GM19025 (cell line): Measurements from ENCODE around the gene SEMA3D.

Source experiments
- ATAC-seq: cut with Tn5 transposase; IDR thresholded peaks from one replicate; pipeline ENCODE4 v1.9.1; 2021; ENCODE audit warnings: mild to moderate bottlenecking, low read depth, moderate library complexity; ENCODE audit not compliant: unreplicated experiment

Gene SEMA3D

GRCh38 chr7:85186521-85187241 lies at the start of gene SEMA3D:
Gene SEMA3D, minus strand, starts transcription at chr7:85187056. Its CDS starts 65,165 bp downstream, at chr7:85121891.
- peak; percentile 90 for ATAC-seq

DNA sequence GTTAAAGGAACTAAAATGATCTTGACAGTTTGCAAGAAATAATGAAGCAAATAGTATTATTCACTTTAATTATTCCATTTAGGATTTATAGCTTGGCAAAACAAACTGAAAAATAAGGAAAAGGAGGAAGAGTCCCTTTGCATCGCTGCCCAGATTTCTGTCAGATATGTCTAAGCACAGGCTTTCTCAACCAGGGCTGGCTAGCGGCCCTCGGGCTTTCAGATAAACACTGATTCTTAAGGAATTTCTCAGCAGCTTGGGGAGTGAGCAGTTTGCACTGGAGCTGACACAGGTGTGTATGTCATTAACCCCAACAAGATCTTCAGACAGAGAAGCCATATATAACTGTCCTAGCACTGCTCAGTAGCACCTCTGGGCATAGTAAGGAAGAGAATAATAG lies 47.9 kb upstream of the SEMA3D start:
- no peak for ATAC-seq

GRCh38 chr7:85232068-85232467 lies 45.2 kb upstream of the SEMA3D start:
- ATAC-seq, result no peak

DNA sequence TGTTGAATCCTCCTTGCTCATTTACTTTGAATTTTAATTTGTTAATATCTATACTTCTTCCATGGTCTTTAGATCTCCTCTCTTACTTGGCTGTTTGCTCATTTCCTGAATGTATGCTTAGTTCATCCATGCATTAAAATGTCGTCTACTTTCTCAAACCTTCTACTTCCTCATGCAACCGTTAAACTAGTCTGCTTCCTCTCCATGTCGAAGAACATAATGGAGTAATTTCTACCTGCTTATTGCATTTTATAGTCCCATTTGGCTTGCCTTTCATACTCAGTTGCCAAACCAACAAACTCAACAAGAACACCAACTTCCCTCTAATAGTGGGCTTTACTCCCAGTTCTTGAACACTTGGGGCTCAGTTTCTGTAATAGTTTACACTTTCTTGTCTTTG lies 43.8 kb upstream of the SEMA3D start:
- no peak for ATAC-seq

DNA sequence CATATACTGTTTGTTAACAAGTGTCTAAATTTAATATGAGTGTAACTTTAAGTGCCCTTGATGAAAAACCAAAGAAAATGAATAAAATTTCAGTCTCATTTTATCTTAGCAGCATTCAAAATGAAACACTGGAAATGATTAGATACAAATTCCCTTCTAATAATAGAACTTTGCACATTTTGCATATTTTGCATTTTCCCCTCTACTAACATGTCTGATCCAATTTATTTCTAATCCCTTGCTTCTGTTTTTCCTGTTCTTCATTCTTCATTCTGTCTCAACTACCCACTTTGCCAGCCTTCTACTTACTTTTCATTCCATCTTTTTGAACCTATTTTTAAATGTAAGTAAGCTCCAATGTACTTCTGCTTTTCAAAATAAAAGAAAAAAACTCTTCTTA lies 42.7 kb upstream of the SEMA3D start:
- no peak for ATAC-seq

DNA sequence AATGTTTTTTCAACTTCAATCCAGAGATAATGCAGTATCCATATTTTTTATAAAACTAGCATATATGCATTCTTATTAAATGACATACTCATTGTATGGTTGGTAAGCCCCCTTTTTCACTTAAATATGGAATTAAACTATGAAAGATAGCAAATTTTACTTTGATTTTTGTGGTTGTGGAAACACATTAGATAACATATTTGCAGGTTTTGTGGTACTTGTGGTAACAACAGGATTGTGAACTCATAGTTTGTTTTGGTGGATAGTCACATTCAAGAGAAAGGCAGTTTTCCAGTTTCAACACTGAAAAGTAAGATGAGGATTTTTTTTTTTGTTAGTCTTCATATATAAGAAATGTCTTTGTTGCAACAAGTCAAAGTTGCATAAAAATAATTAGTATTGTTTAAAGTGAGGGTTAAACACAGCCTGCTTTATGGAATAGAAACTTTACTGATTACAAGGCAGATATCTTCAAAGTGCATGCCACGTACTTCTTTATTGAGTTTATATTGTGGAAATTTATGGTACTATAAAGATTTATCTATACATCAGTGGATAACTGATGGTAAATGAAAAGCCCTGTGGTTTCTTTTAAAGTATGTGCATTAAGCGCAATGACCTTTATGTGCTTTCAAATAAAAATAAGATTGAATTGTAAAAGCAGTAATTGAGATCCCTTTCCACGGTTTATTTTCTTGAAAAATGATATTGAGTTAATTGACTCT lies 39.7 kb upstream of the SEMA3D start:
- ATAC-seq, result no peak

GRCh38 chr7:85224171-85224570 lies 37.3 kb upstream of the SEMA3D start:
- no peak for ATAC-seq

GRCh38 chr7:85222522-85222921 lies 35.7 kb upstream of the SEMA3D start:
- no peak for ATAC-seq

DNA sequence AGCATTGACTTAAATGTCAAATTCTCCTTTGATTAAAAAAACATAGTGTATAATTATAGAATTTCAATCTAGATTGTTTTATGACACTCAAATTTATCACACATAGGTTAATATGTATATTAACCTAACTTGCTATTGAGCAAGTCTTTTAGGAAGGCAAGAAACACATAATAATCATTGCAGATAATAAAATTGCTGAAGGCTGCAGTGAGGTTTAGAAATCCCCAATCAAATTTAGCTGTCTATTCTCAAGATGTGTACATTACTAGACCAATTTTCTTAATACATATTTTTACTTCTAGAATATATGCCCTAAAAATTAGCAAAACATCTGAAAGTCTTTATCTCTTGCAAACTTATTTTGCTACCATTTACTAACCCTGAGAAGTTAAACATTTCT lies 34.9 kb upstream of the SEMA3D start:
- ATAC-seq, result no peak

DNA sequence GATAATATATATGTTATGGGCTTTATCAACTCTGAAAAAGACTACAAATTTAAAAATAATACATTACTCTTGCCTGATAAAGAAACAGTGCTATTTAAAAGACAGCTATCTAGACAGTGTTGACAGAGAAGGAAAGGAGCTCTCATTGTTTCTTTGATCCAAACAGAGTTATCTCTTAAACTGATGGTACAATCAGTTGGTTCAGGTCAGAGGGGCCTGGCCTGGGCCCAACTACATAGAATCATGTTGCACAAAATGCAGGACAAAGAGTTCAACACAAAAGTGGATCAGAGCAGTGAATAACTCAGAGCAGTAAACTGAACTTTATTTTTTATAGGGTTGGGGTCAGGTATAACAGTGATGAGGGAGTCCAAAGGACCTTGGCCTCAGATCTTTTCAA lies 33.8 kb upstream of the SEMA3D start:
- ATAC-seq, result no peak

DNA sequence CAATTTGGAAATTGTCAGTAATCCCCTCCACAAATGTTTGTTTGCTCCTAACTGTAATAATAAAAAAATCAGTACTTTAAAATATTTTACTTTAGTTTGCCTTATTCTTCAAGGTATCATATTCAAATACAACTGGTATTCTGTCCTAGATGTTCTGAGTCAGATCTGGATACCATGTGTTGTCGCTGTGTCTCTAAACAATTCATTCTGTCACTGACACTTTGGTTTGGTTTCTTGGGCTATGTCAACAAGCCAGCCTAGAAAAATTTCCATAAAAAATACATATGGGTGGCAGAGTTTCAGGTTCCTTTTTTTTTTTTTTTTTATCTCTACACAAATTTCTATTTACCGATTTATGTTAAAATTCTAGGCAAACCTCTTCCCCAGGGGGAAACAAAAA lies 33.2 kb upstream of the SEMA3D start:
- ATAC-seq, result no peak

DNA sequence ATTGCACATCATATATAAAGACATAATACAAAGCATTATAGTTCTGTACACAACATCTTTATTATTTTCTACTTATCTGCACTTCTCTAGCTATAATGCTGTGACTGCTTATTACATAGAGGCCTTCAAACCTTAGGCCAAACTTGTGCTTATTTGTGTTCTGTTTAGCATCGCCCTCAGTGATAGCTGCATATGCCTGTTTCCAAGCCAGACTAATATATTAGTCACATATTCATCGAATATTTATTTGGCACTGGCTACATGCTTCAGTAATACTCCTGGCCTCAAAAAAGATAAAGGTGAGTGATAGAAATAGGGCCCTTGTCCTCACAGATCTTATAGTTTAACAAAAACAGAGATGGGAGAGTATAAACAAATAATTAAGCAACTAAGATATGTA lies 30.2 kb upstream of the SEMA3D start:
- no peak for ATAC-seq

DNA sequence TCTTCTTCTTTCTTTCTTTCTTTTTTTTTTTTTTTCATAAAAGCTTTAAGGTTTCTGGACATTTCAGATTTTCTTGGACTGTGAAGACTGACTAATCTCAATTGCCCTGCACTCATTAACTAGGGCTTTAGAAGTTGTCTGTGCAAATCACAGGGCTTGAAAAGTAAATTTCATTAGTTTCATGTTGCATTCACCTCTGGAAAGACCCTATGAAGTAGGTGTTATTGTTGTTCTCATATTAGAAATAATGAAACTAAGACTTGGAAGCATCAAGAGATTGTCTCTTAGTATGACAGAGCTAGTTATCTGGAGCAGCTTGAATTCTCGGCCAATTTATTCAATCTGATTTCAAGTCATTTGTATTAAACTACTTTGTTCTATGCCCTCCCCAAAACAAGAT lies 28.2 kb upstream of the SEMA3D start:
- ATAC-seq, result peak; percentile 86

GRCh38 chr7:85213500-85213899 lies 26.6 kb upstream of the SEMA3D start:
- no peak for ATAC-seq

DNA sequence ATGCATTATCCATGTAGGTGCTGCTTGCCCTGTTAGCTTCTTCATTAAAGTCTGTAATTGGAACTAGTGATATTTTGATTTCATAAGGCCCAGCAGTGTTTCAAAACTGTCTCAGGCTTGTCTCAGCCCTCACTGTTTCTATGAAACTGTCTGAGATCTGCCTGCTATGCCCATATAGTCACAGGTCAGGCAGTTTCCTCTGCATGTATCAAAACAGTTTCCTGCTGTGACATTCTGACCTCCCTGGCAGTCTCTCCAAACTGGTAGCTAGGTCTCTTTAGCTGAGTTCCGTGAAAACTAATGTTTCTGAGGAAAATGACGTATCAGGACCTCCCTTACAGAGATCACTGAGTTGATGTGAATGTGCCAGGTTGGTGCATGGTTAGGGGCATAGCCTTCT lies 18.9 kb upstream of the SEMA3D start:
- ATAC-seq, result no peak

DNA sequence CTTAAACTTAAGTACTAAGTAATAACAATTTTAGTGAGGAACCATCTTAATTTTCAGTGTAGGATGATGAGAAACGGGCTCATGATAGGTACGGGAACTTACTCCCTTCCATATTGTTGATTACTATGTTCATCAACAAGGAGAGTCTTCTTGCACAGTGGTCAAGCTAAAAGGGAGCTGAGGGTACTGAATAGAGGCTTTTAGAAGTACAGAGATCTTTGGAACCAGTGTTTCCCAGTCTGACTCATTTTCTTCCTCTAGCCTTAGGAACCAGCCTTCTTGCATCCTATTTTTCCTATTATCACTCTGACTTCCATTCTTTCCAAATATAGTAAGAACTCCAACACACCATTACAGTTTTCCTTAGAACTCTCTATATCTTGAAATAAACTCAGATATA lies 17.6 kb upstream of the SEMA3D start:
- no peak for ATAC-seq

DNA sequence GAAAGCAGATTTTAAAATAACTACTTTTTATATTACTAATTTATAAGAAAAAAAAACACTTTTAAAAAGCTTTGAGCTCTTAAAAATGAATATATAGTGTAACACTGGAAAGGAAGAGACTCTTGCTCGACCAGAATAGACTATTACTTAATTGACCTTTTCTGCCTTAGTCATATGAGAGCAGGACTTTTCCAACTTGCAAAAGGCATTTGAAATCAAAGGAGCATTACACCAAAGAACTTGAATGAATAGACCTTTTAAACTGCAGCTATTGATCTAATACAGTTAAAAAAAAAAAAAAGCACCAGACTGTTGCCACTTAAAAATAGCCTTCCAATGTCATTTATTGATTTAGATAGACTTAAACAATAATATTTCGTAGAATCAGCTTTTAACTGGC lies 17.2 kb upstream of the SEMA3D start:
- ATAC-seq, result no peak

GRCh38 chr7:85201209-85201608 lies 14.4 kb upstream of the SEMA3D start:
- no peak for ATAC-seq

- ATAC-seq, result no peak
These were observed 9.8 kb upstream of the SEMA3D start for GRCh38 chr7:85196696-85197095.

- ATAC-seq, result no peak
These were observed 4.5 kb upstream of the SEMA3D start for GRCh38 chr7:85191383-85191782.

DNA sequence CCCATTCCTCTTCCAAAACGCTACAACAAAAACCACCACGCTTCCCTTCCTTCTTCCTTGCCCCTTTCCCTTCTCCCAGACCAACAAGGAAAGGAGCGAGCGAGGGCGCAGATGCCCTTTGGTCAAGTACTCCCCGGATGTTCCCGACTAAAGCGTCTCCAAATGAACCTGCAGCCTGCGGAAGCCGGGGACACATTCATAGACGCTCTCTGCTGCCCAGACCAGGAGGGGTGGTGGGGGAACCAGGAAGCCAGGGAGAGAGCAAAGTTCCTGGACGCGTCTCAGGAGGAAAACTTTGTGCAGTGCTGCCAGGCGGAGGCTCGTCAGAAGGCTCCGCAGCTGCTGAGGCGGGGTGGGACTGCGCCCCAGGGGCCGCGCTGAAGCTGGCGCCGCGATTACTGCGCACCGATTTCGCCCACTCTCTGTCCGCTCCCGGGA lies 754 bp downstream of the SEMA3D start:
- ATAC-seq, result peak; percentile 22

GRCh38 chr7:85185424-85186082 lies 1.3 kb downstream of the SEMA3D start:
- no peak for ATAC-seq
